Stimulated activated CD4-positive, alpha-beta T cell treated with anti-CD3 and anti-CD28 coated beads, Interleukin-1b, Interleukin-23, amount 100 ng/mL, for 24 hours (primary cell): ENCODE measurements around the gene UFL1.

Experiments used
- DNase-seq, 4 experiments: peaks; one replicate each; pipeline ENCODE4 v3.0.0-alpha.2; 2020; ENCODE audit warnings: low read depth in 4 of 4, low spot score in 1 of 4

The UFL1 gene

GRCh38 chr6:96571551-96571950, 49.9 kb downstream of the UFL1 start:
- DNase-seq, result no peak

GRCh38 chr6:96575359-96575758, 53.8 kb downstream of the UFL1 start:
- no peak for DNase-seq

DNA sequence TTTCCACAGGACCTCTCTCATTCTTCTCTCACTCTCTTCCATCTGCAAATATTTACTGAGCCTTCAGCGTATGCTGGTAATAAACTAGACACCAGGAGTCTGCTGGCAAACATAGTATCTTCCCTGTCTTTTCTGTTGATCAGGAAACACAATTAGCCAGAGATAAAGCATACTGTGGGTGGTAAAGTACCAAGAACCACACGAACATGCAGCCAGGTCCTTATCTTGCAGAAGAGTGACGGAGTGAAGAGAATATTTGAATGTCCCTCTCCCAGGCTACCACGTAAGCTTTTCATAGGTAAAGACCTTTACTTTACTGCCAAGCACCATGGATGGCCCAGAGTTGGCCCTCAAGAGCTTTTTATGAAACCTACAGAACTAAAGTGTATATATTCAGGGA, 54.6 kb downstream of the UFL1 start:
- no peak for DNase-seq

GRCh38 chr6:96582021-96582420, 60.4 kb downstream of the UFL1 start:
- no peak for DNase-seq

GRCh38 chr6:96582436-96582835, 60.8 kb downstream of the UFL1 start:
- no peak for DNase-seq

DNA sequence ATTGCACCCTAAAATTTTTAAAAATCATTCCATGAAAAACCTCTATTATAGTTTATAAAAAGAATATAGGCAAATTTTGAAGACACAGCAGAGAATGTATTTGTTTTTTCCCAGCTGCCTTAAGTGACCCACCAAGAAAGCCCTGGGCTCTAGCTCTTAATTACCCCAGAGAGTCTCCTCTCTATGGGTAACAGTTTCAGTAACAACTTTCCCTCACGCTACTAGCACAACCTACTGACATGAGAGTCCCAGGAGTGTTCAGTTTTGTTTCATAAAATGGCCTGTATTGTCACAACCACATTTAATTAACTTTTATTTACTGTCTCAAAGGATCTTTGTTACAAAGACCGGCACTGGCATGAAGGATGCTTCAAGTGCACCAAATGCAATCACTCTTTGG, 82.8 kb downstream of the UFL1 start:
- no peak for DNase-seq
